Measurements from ENCODE around the gene NAALADL2.

Gene NAALADL2

GRCh38 chr3:175312791-175313190 lies 453.7 kb downstream of the NAALADL2 start:
- H3K79me2 ChIP-seq (ENCODE audit: insufficient read depth, low read length), result no peaks in the 10 kb centered on the region
- H3K9me3 ChIP-seq (ENCODE audit: insufficient read depth, low read length, severe bottlenecking), result no peaks in the 10 kb centered on the region
- H3K9ac ChIP-seq (ENCODE audit: low read depth, low read length), result no peak overlapping the region
- H3K27me3 ChIP-seq (ENCODE audit: insufficient read depth, low read length, poor library complexity), result no peaks in the 10 kb centered on the region
- no peak overlapping the region for H3K4me2 ChIP-seq (ENCODE audit: insufficient read depth, low read length)
- DNase-seq (no peak), ATAC-seq (ENCODE audit: insufficient read depth, low read depth) (no peak)
- no peaks in the 10 kb centered on the region for H4K20me1 ChIP-seq (ENCODE audit: insufficient read depth, low read length)
- no peaks in the 10 kb centered on the region for H3K4me1 ChIP-seq (ENCODE audit: insufficient read depth, low read length)
- TF ChIP-seq, protein P1, sequence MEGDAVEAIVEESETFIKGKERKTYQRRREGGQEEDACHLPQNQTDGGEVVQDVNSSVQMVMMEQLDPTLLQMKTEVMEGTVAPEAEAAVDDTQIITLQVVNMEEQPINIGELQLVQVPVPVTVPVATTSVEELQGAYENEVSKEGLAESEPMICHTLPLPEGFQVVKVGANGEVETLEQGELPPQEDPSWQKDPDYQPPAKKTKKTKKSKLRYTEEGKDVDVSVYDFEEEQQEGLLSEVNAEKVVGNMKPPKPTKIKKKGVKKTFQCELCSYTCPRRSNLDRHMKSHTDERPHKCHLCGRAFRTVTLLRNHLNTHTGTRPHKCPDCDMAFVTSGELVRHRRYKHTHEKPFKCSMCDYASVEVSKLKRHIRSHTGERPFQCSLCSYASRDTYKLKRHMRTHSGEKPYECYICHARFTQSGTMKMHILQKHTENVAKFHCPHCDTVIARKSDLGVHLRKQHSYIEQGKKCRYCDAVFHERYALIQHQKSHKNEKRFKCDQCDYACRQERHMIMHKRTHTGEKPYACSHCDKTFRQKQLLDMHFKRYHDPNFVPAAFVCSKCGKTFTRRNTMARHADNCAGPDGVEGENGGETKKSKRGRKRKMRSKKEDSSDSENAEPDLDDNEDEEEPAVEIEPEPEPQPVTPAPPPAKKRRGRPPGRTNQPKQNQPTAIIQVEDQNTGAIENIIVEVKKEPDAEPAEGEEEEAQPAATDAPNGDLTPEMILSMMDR (IDR thresholded peaks at IDR 0.05; ENCODE audit: borderline replicate concordance, extremely low read depth, low read length, poor library complexity, severe bottlenecking), result no peak
- H2AFZ ChIP-seq (ENCODE audit: low read depth, low read length), result no peak overlapping the region
- H3K27ac ChIP-seq (ENCODE audit: low read length), result no peak overlapping the region
- H3K36me3 ChIP-seq (ENCODE audit: insufficient read depth, low read length), result no peaks in the 10 kb centered on the region
- H3K4me3 ChIP-seq (ENCODE audit: low read depth in 1 of 2, low read length in 2 of 2), result no peak overlapping the region

GRCh38 chr3:175316799-175317198 lies 457.7 kb downstream of the NAALADL2 start:
- H3K36me3 ChIP-seq (ENCODE audit: insufficient read depth, low read length), result no peaks in the 10 kb centered on the region
- no peak overlapping the region for H3K9ac ChIP-seq (ENCODE audit: low read depth, low read length)
- no peak overlapping the region for H3K27ac ChIP-seq (ENCODE audit: low read length)
- no peaks in the 10 kb centered on the region for H3K27me3 ChIP-seq (ENCODE audit: insufficient read depth, low read length, poor library complexity)
- ATAC-seq (ENCODE audit: insufficient read depth, low read depth) (no peak), DNase-seq (no peak)
- H2AFZ ChIP-seq (ENCODE audit: low read depth, low read length), result no peak overlapping the region
- no peaks in the 10 kb centered on the region for H3K9me3 ChIP-seq (ENCODE audit: insufficient read depth, low read length, severe bottlenecking)
- H3K79me2 ChIP-seq (ENCODE audit: insufficient read depth, low read length), result no peaks in the 10 kb centered on the region
- H3K4me1 ChIP-seq (ENCODE audit: insufficient read depth, low read length), result no peaks in the 10 kb centered on the region
- no peak for TF ChIP-seq EZH2 (IDR thresholded peaks at IDR 0.05; ENCODE audit: borderline replicate concordance, low read depth, low read length, severe bottlenecking)
- TF ChIP-seq, protein P1 (IDR thresholded peaks at IDR 0.05; ENCODE audit: borderline replicate concordance, extremely low read depth, low read length, poor library complexity, severe bottlenecking), result no peak
- no peak overlapping the region for H3K4me3 ChIP-seq (ENCODE audit: low read depth in 1 of 2, low read length in 2 of 2)
- H3K4me2 ChIP-seq (ENCODE audit: insufficient read depth, low read length), result no peak overlapping the region
- H4K20me1 ChIP-seq (ENCODE audit: insufficient read depth, low read length), result no peaks in the 10 kb centered on the region

- Histone ChIP-seq H3K27ac (ENCODE audit: low read length) (no peak overlapping the region), H3K9me3 (ENCODE audit: insufficient read depth, low read length, severe bottlenecking) (no peaks in the 10 kb centered on the region), H3K4me1 (ENCODE audit: insufficient read depth, low read length) (no peaks in the 10 kb centered on the region), H4K20me1 (ENCODE audit: insufficient read depth, low read length) (no peaks in the 10 kb centered on the region), H3K4me2 (ENCODE audit: insufficient read depth, low read length) (no peak overlapping the region), H3K36me3 (ENCODE audit: insufficient read depth, low read length) (no peaks in the 10 kb centered on the region), H3K9ac (ENCODE audit: low read depth, low read length) (no peak overlapping the region), H3K27me3 (ENCODE audit: insufficient read depth, low read length, poor library complexity) (no peaks in the 10 kb centered on the region), H3K4me3 (ENCODE audit: low read depth in 1 of 2, low read length in 2 of 2) (no peak overlapping the region), H2AFZ (ENCODE audit: low read depth, low read length) (no peak overlapping the region), H3K79me2 (ENCODE audit: insufficient read depth, low read length) (no peaks in the 10 kb centered on the region)
- no peak for DNase-seq
- no peak for ATAC-seq (ENCODE audit: insufficient read depth, low read depth)
- no peak for TF ChIP-seq EZH2 (IDR thresholded peaks at IDR 0.05; ENCODE audit: borderline replicate concordance, low read depth, low read length, severe bottlenecking)
- TF ChIP-seq, protein P1 (IDR thresholded peaks at IDR 0.05; ENCODE audit: borderline replicate concordance, extremely low read depth, low read length, poor library complexity, severe bottlenecking), result no peak
Observed at GRCh38 chr3:175325440-175325839, 466.3 kb downstream of the NAALADL2 start.

- H3K79me2 ChIP-seq (ENCODE audit: insufficient read depth, low read length), result no peaks in the 10 kb centered on the region
- TF ChIP-seq, protein P1 (IDR thresholded peaks at IDR 0.05; ENCODE audit: borderline replicate concordance, extremely low read depth, low read length, poor library complexity, severe bottlenecking), result no peak
- TF ChIP-seq EZH2 (IDR thresholded peaks at IDR 0.05; ENCODE audit: borderline replicate concordance, low read depth, low read length, severe bottlenecking), result no peak
- ATAC-seq (ENCODE audit: insufficient read depth, low read depth) (no peak), DNase-seq (no peak)
- no peak overlapping the region for H3K27ac ChIP-seq (ENCODE audit: low read length)
- H3K4me2 ChIP-seq (ENCODE audit: insufficient read depth, low read length), result no peak overlapping the region
- H3K27me3 ChIP-seq (ENCODE audit: insufficient read depth, low read length, poor library complexity), result no peaks in the 10 kb centered on the region
- no peaks in the 10 kb centered on the region for H3K36me3 ChIP-seq (ENCODE audit: insufficient read depth, low read length)
- H3K4me3 ChIP-seq (ENCODE audit: low read depth in 1 of 2, low read length in 2 of 2), result no peak overlapping the region
- no peak overlapping the region for H2AFZ ChIP-seq (ENCODE audit: low read depth, low read length)
- no peak overlapping the region for H3K9ac ChIP-seq (ENCODE audit: low read depth, low read length)
- H3K9me3 ChIP-seq (ENCODE audit: insufficient read depth, low read length, severe bottlenecking), result no peaks in the 10 kb centered on the region
- H3K4me1 ChIP-seq (ENCODE audit: insufficient read depth, low read length), result no peaks in the 10 kb centered on the region
- H4K20me1 ChIP-seq (ENCODE audit: insufficient read depth, low read length), result no peaks in the 10 kb centered on the region
Observed at GRCh38 chr3:175326041-175326440, 466.9 kb downstream of the NAALADL2 start.

Measured in DND-41 (cell line).